Sigmoid colon (tissue), 7 donors: ENCODE results near the gene VPS35L. TPM values are rescaled to one million over a fixed set of nuclear protein-coding genes. Genes with fewer than 3 reads are reported as not detected.

Experiments
- DNase-seq: peaks from one replicate; pipeline ENCODE4 v3.0.0-alpha.2; 2019
- H3K27ac ChIP-seq, 4 donors: fragments of 200-600 bp; sonication (generic); one replicate each; pipeline ENCODE4 v1.5.1; 2016 to 2019; ENCODE audit warnings: mild to moderate bottlenecking in 1 of 4
- H3K27me3 ChIP-seq, 3 donors: fragments of 200-600 bp; sonication (generic); one replicate each; pipeline ENCODE4 v1.5.1; 2019; ENCODE audit warnings: mild to moderate bottlenecking in 1 of 3
- H3K36me3 ChIP-seq, 4 donors: fragments of 200-600 bp; sonication (generic); one replicate each; pipeline ENCODE4 v1.5.1; 2016 to 2019
- H3K4me1 ChIP-seq, 4 donors: fragments of 200-600 bp; sonication (generic); one replicate each; pipeline ENCODE4 v1.5.1; 2017 to 2019
- H3K4me3 ChIP-seq, 4 donors: fragments of 200-600 bp; sonication (generic); one replicate each; pipeline ENCODE4 v1.5.1; 2017 to 2019; ENCODE audit warnings: mild to moderate bottlenecking in 2 of 4, moderate library complexity in 1 of 4
- H3K9me3 ChIP-seq, 4 donors: fragments of 200-600 bp in 3 of 4; sonication (generic) in 3 of 4; one replicate each; pipeline versions ENCODE4 v1.5.1 to v1.6.1; 2013 to 2019
- CTCF ChIP-seq, 4 experiments: fragments of 450-650 bp in 3 of 4; fragments of 200-600 bp in 1 of 4; IDR thresholded peaks; one replicate each; pipeline ENCODE4 v1.5.1; 2016 to 2019; ENCODE audit warnings: antibody characterized with exemption in 4 of 4, mild to moderate bottlenecking in 3 of 4, moderate library complexity in 2 of 4
- EP300 ChIP-seq, 4 donors: sonication (generic); formaldehyde crosslinking; IDR thresholded peaks; one replicate each; pipeline ENCODE4 v1.6.1; 2017; ENCODE audit warnings: antibody characterized with exemption in 4 of 4
- POLR2A ChIP-seq, 2 donors: fragments of 450-650 bp; IDR thresholded peaks; one replicate each; pipeline ENCODE4 v1.6.1; 2016; ENCODE audit warnings: antibody characterized with exemption in 2 of 2, mild to moderate bottlenecking in 2 of 2, moderate library complexity in 2 of 2
- POLR2AphosphoS5 ChIP-seq, 4 donors: sonication (generic); formaldehyde crosslinking; IDR thresholded peaks; one replicate each; pipeline ENCODE4 v1.6.1; 2017; ENCODE audit warnings: antibody characterized with exemption in 4 of 4
- WGBS, 2 donors: extraction: QIAGEN DNeasy Blood & Tissue Kit; methylation state at CpG; one replicate each; pipeline ENCODE4 v1.1.7; 2013; 5-methylcytosine and 5-hydroxymethylcytosine counted together
- intact Hi-C: fragments of 100-400 bp; cut with DNase I; formaldehyde crosslinking; loops from one replicate; pipeline ENCODE4 v1.15.1; 2023
- polyA plus RNA-seq, 3 donors: library from polyadenylated mRNA; stranded (reverse); fragments of 200-250 nt; gene quantifications; one replicate each; pipeline ENCODE4 v1.2.3, GENCODE V29; 2013
- total RNA-seq, 4 donors: library from RNA; depleted of rRNA; stranded (reverse); fragments of >200 nt; gene quantifications; one replicate each; pipeline ENCODE4 v1.1.0, GENCODE V29; 2016
- donor health status: healthy with polysubstance abuse.
- donor health status: Bipolar disorder and iron deficiency.
- donor health status: healthy.

Gene VPS35L
- total and polyA plus RNA-seq, 7 donors = 21.6 to 53.7 (median 41.8) TPM

GRCh38 chr16:19582050-19582831 is 26.7 kb downstream of the VPS35L start:
- 42 to 76% methylated on average over 10 of the region's 10 CpGs for WGBS, 2 donors
- intact Hi-C loops = loop anchor here (5.0 kb wide), 1 partner anchor 305 kb away; no protein-coding TSS in a partner anchor
- no peak overlapping the region for H3K4me3 ChIP-seq
- H3K9me3 ChIP-seq = no peaks in the 10 kb centered on the region
- H3K27ac ChIP-seq = no peak overlapping the region
- H3K4me1 ChIP-seq = peaks cover 0 to 20% (median 8%) of the 10 kb centered on the region in 4 donors
- TF ChIP-seq EP300 (IDR thresholded peaks at IDR 0.05) (no peak), POLR2A (IDR thresholded peaks at IDR 0.05) (no peak), POLR2AphosphoS5 (IDR thresholded peaks at IDR 0.05) (no peak), CTCF (IDR thresholded peaks at IDR 0.05) (no peak)
- H3K27me3 ChIP-seq = no peaks in the 10 kb centered on the region
- peaks cover 13 to 72% (median 27%) of the 10 kb centered on the region in 4 donors for H3K36me3 ChIP-seq
- DNase-seq = no peak

- Histone ChIP-seq H3K4me3 (no peak overlapping the region), H3K27ac (no peak overlapping the region), H3K4me1 (peaks cover 0 to 20% (median 11%) of the 10 kb centered on the region in 4 donors), H3K9me3 (no peaks in the 10 kb centered on the region), H3K27me3 (no peaks in the 10 kb centered on the region), H3K36me3 (peaks cover 13 to 67% (median 27%) of the 10 kb centered on the region in 4 donors)
- intact Hi-C loops = loop anchor here (5.0 kb wide), 1 partner anchor 304 kb away; no protein-coding TSS in a partner anchor
- DNase-seq = no peak
- WGBS, 2 donors = 49 to 64% methylated on average over 5 of the region's 5 CpGs
- no peak for TF ChIP-seq POLR2A (IDR thresholded peaks at IDR 0.05)
- TF ChIP-seq POLR2AphosphoS5 (IDR thresholded peaks at IDR 0.05) = no peak
- TF ChIP-seq CTCF (IDR thresholded peaks at IDR 0.05) = peak; percentile 24 to 80 (median 64)
- no peak for TF ChIP-seq EP300 (IDR thresholded peaks at IDR 0.05)
These were observed 28.3 kb downstream of the VPS35L start for GRCh38 chr16:19583665-19584300.

GRCh38 chr16:19588661-19589060 is 33.2 kb downstream of the VPS35L start:
- Histone ChIP-seq H3K36me3 (peaks cover 0 to 45% (median 15%) of the 10 kb centered on the region in 4 donors), H3K9me3 (no peaks in the 10 kb centered on the region), H3K4me1 (peaks cover 0 to 28% (median 24%) of the 10 kb centered on the region in 4 donors), H3K4me3 (no peak overlapping the region), H3K27ac (peak overlapping the region; percentile 56 to 78 (median 65)), H3K27me3 (no peaks in the 10 kb centered on the region)
- no peak for DNase-seq
- 76 to 91% methylated on average over 5 of the region's 5 CpGs for WGBS, 2 donors
- TF ChIP-seq POLR2A (IDR thresholded peaks at IDR 0.05) (no peak), CTCF (IDR thresholded peaks at IDR 0.05) (no peak), EP300 (IDR thresholded peaks at IDR 0.05) (no peak), POLR2AphosphoS5 (IDR thresholded peaks at IDR 0.05) (no peak)
- intact Hi-C loops = no loop called here

- Histone ChIP-seq H3K4me3 (no peak overlapping the region), H3K4me1 (peaks cover 0 to 28% (median 24%) of the 10 kb centered on the region in 4 donors), H3K27ac (peak overlapping the region; percentile 56 to 78 (median 65)), H3K27me3 (no peaks in the 10 kb centered on the region), H3K36me3 (peaks cover 0 to 47% (median 17%) of the 10 kb centered on the region in 4 donors), H3K9me3 (no peaks in the 10 kb centered on the region)
- TF ChIP-seq POLR2AphosphoS5 (IDR thresholded peaks at IDR 0.05) = no peak
- TF ChIP-seq CTCF (IDR thresholded peaks at IDR 0.05) = no peak
- no peak for TF ChIP-seq POLR2A (IDR thresholded peaks at IDR 0.05)
- TF ChIP-seq EP300 (IDR thresholded peaks at IDR 0.05) = no peak
- 88 to 94% methylated on average over 5 of the region's 5 CpGs for WGBS, 2 donors
- DNase-seq = no peak
- intact Hi-C loops = no loop called here
These were observed 33.6 kb downstream of the VPS35L start for GRCh38 chr16:19589106-19589505.
